SK-N-SH (cell line): Measurements from ENCODE around the gene PLOD2. TPM values are rescaled to one million over a fixed set of nuclear protein-coding genes. Genes with fewer than 3 reads are reported as not detected.

Experiments
- CTCF ChIA-PET: fragments of 300-600, 350-600 bp; formaldehyde crosslinking; extraction: SDS; loops from one replicate; lab custom pipeline; 2021; lab: Yijun Ruan, JAX
- POLR2A ChIA-PET: fragments of 350-600 bp; sonication (Branson Sonifier 250); formaldehyde crosslinking; extraction: SDS; loops from one replicate; lab custom pipeline; 2020; ENCODE audit warnings: antibody characterized with exemption, inconsistent platforms; lab: Yijun Ruan, JAX
- DNase-seq: peaks from one replicate; pipeline ENCODE4 v3.0.0; 2012
- H2AFZ ChIP-seq: fragments of 200-600 bp; sonication (generic); 2 replicates; pipeline ENCODE4 v1.8.1; 2016; ENCODE audit warnings: antibody characterized with exemption, mild to moderate bottlenecking, low read depth
- H3F3A ChIP-seq: fragments of 200-600 bp; sonication (generic); replicated peaks from 2 replicates; pipeline ENCODE3; 2016; ENCODE audit warnings: antibody characterized with exemption, mild to moderate bottlenecking; ENCODE audit not compliant: insufficient read depth
- H3K27ac ChIP-seq, 2 experiments: fragments of 200-500 bp in 1 of 2; fragments of 200-600 bp in 1 of 2; sonication (Bioruptor generic) in 1 of 2; sonication (generic), shearing (Covaris generic) in 1 of 2; 2 replicates each; pipeline versions ENCODE4 v1.5.1 to v1.6.1; 2014 to 2016; ENCODE audit warnings: low read depth in 2 of 2, inconsistent platforms in 1 of 2, low read length in 1 of 2, mild to moderate bottlenecking in 1 of 2, mixed read lengths in 1 of 2
- H3K27me3 ChIP-seq: fragments of 200-600 bp; sonication (generic), shearing (Covaris generic); 2 replicates; pipeline ENCODE4 v1.6.1; 2016; ENCODE audit warnings: mixed run types; ENCODE audit not compliant: insufficient read depth
- H3K36me3 ChIP-seq, 2 experiments: fragments of 200-500 bp in 1 of 2; fragments of 200-600 bp in 1 of 2; sonication (Bioruptor generic) in 1 of 2; sonication (generic) in 1 of 2; replicated peaks in 1 of 2; 2 replicates each; pipeline versions ENCODE3 to v1.5.1; 2014 to 2016; ENCODE audit warnings: low read length in 1 of 2, mild to moderate bottlenecking in 1 of 2; ENCODE audit not compliant: insufficient read depth in 2 of 2, control insufficient read depth in 1 of 2
- H3K4me1 ChIP-seq, 2 experiments: fragments of 200-500 bp in 1 of 2; fragments of 200-600 bp in 1 of 2; sonication (Bioruptor generic) in 1 of 2; sonication (generic), shearing (Covaris generic) in 1 of 2; 2 replicates each; pipeline versions ENCODE4 v1.5.1 to v1.6.1; 2014 to 2016; ENCODE audit warnings: low read depth in 1 of 2, low read length in 1 of 2, mixed run types in 1 of 2; ENCODE audit not compliant: insufficient read depth in 2 of 2, control insufficient read depth in 1 of 2
- H3K4me2 ChIP-seq: fragments of 200-600 bp; sonication (generic), shearing (Covaris generic); 2 replicates; pipeline ENCODE4 v1.6.1; 2017; ENCODE audit warnings: mixed run types
- H3K4me3 ChIP-seq, 2 experiments: fragments of 200-500 bp in 1 of 2; fragments of 200-600 bp in 1 of 2; sonication (Bioruptor generic) in 1 of 2; sonication (generic), shearing (Covaris generic) in 1 of 2; 2 replicates each; pipeline versions ENCODE4 v1.5.1 to v1.8.1; 2014 to 2016; ENCODE audit warnings: low read depth in 2 of 2, inconsistent platforms in 1 of 2, low read length in 1 of 2, mild to moderate bottlenecking in 1 of 2, mixed read lengths in 1 of 2, moderate library complexity in 1 of 2
- H3K79me2 ChIP-seq: fragments of 200-600 bp; sonication (generic); 2 replicates; pipeline ENCODE4 v1.8.1; 2017; ENCODE audit warnings: mild to moderate bottlenecking; ENCODE audit not compliant: insufficient read depth
- H3K9ac ChIP-seq: fragments of 200-600 bp; sonication (generic); 2 replicates; pipeline ENCODE4 v1.6.1; 2017; ENCODE audit warnings: mixed run types
- H3K9me2 ChIP-seq: fragments of 200-600 bp; sonication (generic); 2 replicates; pipeline ENCODE4 v1.6.1; 2017; ENCODE audit warnings: mixed run types
- H3K9me3 ChIP-seq: fragments of 200-600 bp; sonication (generic); 2 replicates; pipeline ENCODE4 v1.6.1; 2017; ENCODE audit warnings: mixed run types, mild to moderate bottlenecking, moderate library complexity
- H4K20me1 ChIP-seq: fragments of 200-600 bp; sonication (generic); 2 replicates; pipeline ENCODE4 v1.6.1; 2017; ENCODE audit warnings: mild to moderate bottlenecking, mixed run types; ENCODE audit not compliant: insufficient read depth
- FOXJ3 ChIP-seq: sonication (generic); formaldehyde crosslinking; IDR thresholded peaks from 2 replicates; pipeline ENCODE4 v1.5.1; 2020; ENCODE audit warnings: mild to moderate bottlenecking, missing genetic modification reagents
- MEF2A ChIP-seq: IDR thresholded peaks from 2 replicates; pipeline ENCODE4 v1.4.0; 2012; ENCODE audit warnings: low read depth, borderline replicate concordance
- NRF1 ChIP-seq: IDR thresholded peaks from 2 replicates; pipeline ENCODE4 v1.6.1; 2012; ENCODE audit warnings: low read depth, mild to moderate bottlenecking, low read length
- PBX3 ChIP-seq: IDR thresholded peaks from 2 replicates; pipeline ENCODE4; 2012
- SIN3A ChIP-seq: IDR thresholded peaks from 2 replicates; pipeline ENCODE4 v1.6.1; 2012; ENCODE audit warnings: low read depth, mild to moderate bottlenecking, low read length, moderate library complexity, borderline replicate concordance
- SMC3 ChIP-seq: IDR thresholded peaks from 2 replicates; pipeline ENCODE4 v1.6.1; 2012; ENCODE audit warnings: low read depth, low read length, improper control_type of control experiment
- TAF1 ChIP-seq: IDR thresholded peaks from 2 replicates; pipeline ENCODE4 v1.6.1; 2012; ENCODE audit warnings: low read depth, mild to moderate bottlenecking, low read length, moderate library complexity, borderline replicate concordance
- YY1 ChIP-seq: IDR thresholded peaks from 2 replicates; pipeline ENCODE4 v1.4.0; 2012; ENCODE audit warnings: low read depth, mild to moderate bottlenecking
- WGBS: methylation state at CpG from one replicate; pipeline ENCODE4 v1.1.6; 2017; ENCODE audit warnings: low lambda C conversion rate; 5-methylcytosine and 5-hydroxymethylcytosine counted together
- polyA plus RNA-seq, 3 experiments: library from polyadenylated mRNA; depleted of rRNA; stranded (reverse); fragments of >200 nt; gene quantifications; 2 replicates each; pipeline ENCODE4 v1.2.3, GENCODE V29; 2012
- TF ChIP-seq, protein P1 (sequence below): fragments of 200-600 bp; sonication (generic); IDR thresholded peaks from 2 replicates; pipeline ENCODE4 v1.6.1; 2017; ENCODE audit warnings: antibody characterized with exemption, mild to moderate bottlenecking, moderate library complexity
- TF ChIP-seq, protein P2 (sequence below): IDR thresholded peaks from 2 replicates; pipeline ENCODE4 v1.4.0; 2012; ENCODE audit warnings: low read depth, borderline replicate concordance
- TF ChIP-seq, protein P3 (sequence below): IDR thresholded peaks from 2 replicates; pipeline ENCODE4 v1.6.1; 2012; ENCODE audit warnings: mild to moderate bottlenecking, low read depth, low read length, moderate library complexity

The PLOD2 gene
- polyA plus RNA-seq, 1 of the 3 experiments (the other 2 are of a cell fraction) = 0.58 TPM

DNA sequence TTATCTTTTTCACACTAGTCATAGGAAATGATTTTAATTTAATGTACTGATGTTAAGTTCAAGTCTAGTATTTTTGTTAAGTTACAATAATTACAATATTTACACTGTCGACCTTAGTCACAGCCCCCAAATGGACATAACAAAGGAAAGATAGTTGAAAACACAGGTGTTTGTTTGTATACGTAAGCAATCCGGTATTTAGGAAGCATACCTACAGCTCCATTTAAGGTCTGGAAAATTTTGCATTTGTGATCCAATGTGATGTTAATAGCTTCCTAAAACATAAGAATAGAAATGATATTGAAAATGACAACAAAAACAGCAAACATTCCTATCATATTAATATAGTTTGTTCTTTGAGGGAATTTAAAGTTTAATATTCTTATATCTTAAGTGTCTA, 56.9 kb downstream of the PLOD2 start:
- Histone ChIP-seq H3K4me1 (no peaks in the 10 kb centered on the region), H3K27me3 (no peaks in the 10 kb centered on the region), H2AFZ (no peak overlapping the region), H3K9me2 (no peaks in the 10 kb centered on the region), H3K79me2 (no peaks in the 10 kb centered on the region), H3K4me3 (no peak overlapping the region), H3K27ac (no peak overlapping the region), H3K36me3 (no peaks in the 10 kb centered on the region), H4K20me1 (no peaks in the 10 kb centered on the region), H3F3A (no peaks in the 10 kb centered on the region), H3K9ac (no peak overlapping the region), H3K4me2 (no peak overlapping the region), H3K9me3 (no peaks in the 10 kb centered on the region)
- ChIA-PET POLR2A (no interaction called here), CTCF (no interaction called here)
- TF ChIP-seq SMC3 (no peak), SIN3A (no peak), TAF1 (no peak), MEF2A (no peak), NRF1 (no peak)
- no peak for DNase-seq
- 42% methylated on average over 3 of the region's 3 CpGs for WGBS

- Histone ChIP-seq H3K79me2 (no peaks in the 10 kb centered on the region), H3K9me3 (no peaks in the 10 kb centered on the region), H2AFZ (no peak overlapping the region), H3K27ac (no peak overlapping the region), H3K9me2 (no peaks in the 10 kb centered on the region), H3F3A (no peaks in the 10 kb centered on the region), H3K36me3 (no peaks in the 10 kb centered on the region), H3K4me1 (no peaks in the 10 kb centered on the region), H4K20me1 (no peaks in the 10 kb centered on the region), H3K4me2 (no peak overlapping the region), H3K9ac (no peak overlapping the region), H3K4me3 (no peak overlapping the region), H3K27me3 (no peaks in the 10 kb centered on the region)
- TF ChIP-seq FOXJ3 = no peak
- TF ChIP-seq, protein P1, sequence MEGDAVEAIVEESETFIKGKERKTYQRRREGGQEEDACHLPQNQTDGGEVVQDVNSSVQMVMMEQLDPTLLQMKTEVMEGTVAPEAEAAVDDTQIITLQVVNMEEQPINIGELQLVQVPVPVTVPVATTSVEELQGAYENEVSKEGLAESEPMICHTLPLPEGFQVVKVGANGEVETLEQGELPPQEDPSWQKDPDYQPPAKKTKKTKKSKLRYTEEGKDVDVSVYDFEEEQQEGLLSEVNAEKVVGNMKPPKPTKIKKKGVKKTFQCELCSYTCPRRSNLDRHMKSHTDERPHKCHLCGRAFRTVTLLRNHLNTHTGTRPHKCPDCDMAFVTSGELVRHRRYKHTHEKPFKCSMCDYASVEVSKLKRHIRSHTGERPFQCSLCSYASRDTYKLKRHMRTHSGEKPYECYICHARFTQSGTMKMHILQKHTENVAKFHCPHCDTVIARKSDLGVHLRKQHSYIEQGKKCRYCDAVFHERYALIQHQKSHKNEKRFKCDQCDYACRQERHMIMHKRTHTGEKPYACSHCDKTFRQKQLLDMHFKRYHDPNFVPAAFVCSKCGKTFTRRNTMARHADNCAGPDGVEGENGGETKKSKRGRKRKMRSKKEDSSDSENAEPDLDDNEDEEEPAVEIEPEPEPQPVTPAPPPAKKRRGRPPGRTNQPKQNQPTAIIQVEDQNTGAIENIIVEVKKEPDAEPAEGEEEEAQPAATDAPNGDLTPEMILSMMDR = no peak
- TF ChIP-seq, protein P2, sequence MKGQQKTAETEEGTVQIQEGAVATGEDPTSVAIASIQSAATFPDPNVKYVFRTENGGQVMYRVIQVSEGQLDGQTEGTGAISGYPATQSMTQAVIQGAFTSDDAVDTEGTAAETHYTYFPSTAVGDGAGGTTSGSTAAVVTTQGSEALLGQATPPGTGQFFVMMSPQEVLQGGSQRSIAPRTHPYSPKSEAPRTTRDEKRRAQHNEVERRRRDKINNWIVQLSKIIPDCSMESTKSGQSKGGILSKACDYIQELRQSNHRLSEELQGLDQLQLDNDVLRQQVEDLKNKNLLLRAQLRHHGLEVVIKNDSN = no peak
- no peak for TF ChIP-seq PBX3
- no peak for TF ChIP-seq YY1
- TF ChIP-seq, protein P3, sequence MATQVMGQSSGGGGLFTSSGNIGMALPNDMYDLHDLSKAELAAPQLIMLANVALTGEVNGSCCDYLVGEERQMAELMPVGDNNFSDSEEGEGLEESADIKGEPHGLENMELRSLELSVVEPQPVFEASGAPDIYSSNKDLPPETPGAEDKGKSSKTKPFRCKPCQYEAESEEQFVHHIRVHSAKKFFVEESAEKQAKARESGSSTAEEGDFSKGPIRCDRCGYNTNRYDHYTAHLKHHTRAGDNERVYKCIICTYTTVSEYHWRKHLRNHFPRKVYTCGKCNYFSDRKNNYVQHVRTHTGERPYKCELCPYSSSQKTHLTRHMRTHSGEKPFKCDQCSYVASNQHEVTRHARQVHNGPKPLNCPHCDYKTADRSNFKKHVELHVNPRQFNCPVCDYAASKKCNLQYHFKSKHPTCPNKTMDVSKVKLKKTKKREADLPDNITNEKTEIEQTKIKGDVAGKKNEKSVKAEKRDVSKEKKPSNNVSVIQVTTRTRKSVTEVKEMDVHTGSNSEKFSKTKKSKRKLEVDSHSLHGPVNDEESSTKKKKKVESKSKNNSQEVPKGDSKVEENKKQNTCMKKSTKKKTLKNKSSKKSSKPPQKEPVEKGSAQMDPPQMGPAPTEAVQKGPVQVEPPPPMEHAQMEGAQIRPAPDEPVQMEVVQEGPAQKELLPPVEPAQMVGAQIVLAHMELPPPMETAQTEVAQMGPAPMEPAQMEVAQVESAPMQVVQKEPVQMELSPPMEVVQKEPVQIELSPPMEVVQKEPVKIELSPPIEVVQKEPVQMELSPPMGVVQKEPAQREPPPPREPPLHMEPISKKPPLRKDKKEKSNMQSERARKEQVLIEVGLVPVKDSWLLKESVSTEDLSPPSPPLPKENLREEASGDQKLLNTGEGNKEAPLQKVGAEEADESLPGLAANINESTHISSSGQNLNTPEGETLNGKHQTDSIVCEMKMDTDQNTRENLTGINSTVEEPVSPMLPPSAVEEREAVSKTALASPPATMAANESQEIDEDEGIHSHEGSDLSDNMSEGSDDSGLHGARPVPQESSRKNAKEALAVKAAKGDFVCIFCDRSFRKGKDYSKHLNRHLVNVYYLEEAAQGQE = no peak
- TF ChIP-seq TAF1 = no peak
- POLR2A ChIA-PET = no interaction called here
- DNase-seq = no peak
- CTCF ChIA-PET = no interaction called here
- 11% methylated on average over 3 of the region's 3 CpGs for WGBS
Measured at GRCh38 chr3:146102885-146103284, 58.1 kb downstream of the PLOD2 start.
